Caco-2 (cell line): ENCODE measurements around the gene CASZ1. TPM values are rescaled to one million over a fixed set of nuclear protein-coding genes. Genes with fewer than 3 reads are reported as not detected.

Source experiments
- BruUV-seq: library from RNA; stranded (reverse); fragments of 400-500 nt; replicated peaks from 2 replicates; lab custom pipeline; 2021; lab: Mats Ljungman, UMichigan
- CTCF ChIA-PET: fragments of 300-600 bp; sonication (Branson Sonifier 250); formaldehyde crosslinking; loops from one replicate; lab custom pipeline; 2022; ENCODE audit warnings: antibody characterized with exemption; lab: Charles Lee
- POLR2A ChIA-PET: fragments of 300-600 bp; sonication (Branson Sonifier 250); formaldehyde crosslinking; loops from one replicate; lab custom pipeline; 2022; ENCODE audit warnings: antibody characterized with exemption; lab: Charles Lee
- DNase-seq, 2 experiments: peaks; one replicate each; pipeline versions ENCODE4 v3.0.0 to v3.0.0-alpha.2; 2020 to 2022
- H3K27me3 ChIP-seq: replicated peaks from 2 replicates; pipeline ENCODE4 v1.6.0; 2011; ENCODE audit warnings: low read length; ENCODE audit not compliant: control insufficient read depth, insufficient read depth
- H3K36me3 ChIP-seq: 2 replicates; pipeline ENCODE4 v1.5.1; 2011; ENCODE audit warnings: low read length; ENCODE audit not compliant: control insufficient read depth, insufficient read depth
- H3K4me1 ChIP-seq: fragments of 250-450 bp; sonication (Bioruptor Pico); 2 replicates; pipeline ENCODE4 v1.5.1; 2020; ENCODE audit warnings: mild to moderate bottlenecking
- H3K4me3 ChIP-seq: 2 replicates; pipeline ENCODE4 v1.5.1; 2011; ENCODE audit warnings: low read depth, mild to moderate bottlenecking, control low read depth, low read length
- H3K9me3 ChIP-seq: fragments of 250-450 bp; sonication (Bioruptor Pico); 2 replicates; pipeline ENCODE4 v1.5.1; 2020; ENCODE audit warnings: mild to moderate bottlenecking, moderate library complexity
- H3K27ac Mint-ChIP-seq: one replicate; pipeline ENCODE4 v1.8.0; 2022; ENCODE audit warnings: mixed read lengths; ENCODE audit not compliant: unreplicated experiment
- H3K27me3 Mint-ChIP-seq: one replicate; pipeline ENCODE4 v1.8.0; 2022; ENCODE audit warnings: mixed read lengths; ENCODE audit not compliant: insufficient read depth, unreplicated experiment
- H3K36me3 Mint-ChIP-seq: one replicate; pipeline ENCODE4 v1.8.0; 2022; ENCODE audit warnings: mild to moderate bottlenecking, mixed read lengths; ENCODE audit not compliant: insufficient read depth, unreplicated experiment
- H3K4me1 Mint-ChIP-seq: one replicate; pipeline ENCODE4 v1.8.0; 2022; ENCODE audit warnings: low read depth, mixed read lengths; ENCODE audit not compliant: unreplicated experiment
- H3K4me3 Mint-ChIP-seq: one replicate; pipeline ENCODE4 v1.8.0; 2022; ENCODE audit warnings: mild to moderate bottlenecking, moderate library complexity, mixed read lengths; ENCODE audit not compliant: unreplicated experiment
- H3K9me3 Mint-ChIP-seq: one replicate; pipeline ENCODE4 v1.8.0; 2022; ENCODE audit warnings: mixed read lengths; ENCODE audit not compliant: unreplicated experiment
- CTCF ChIP-seq, 2 experiments: fragments of 200-600 bp in 1 of 2; IDR thresholded peaks; 1 replicate in 1 of 2; 2 replicates in 1 of 2; pipeline versions ENCODE4 v1.5.1 to v1.8.0; 2011 to 2022; ENCODE audit warnings: antibody characterized with exemption in 1 of 2, control low read depth in 1 of 2, inconsistent platforms in 1 of 2, low read depth in 1 of 2, low read length in 1 of 2, mild to moderate bottlenecking in 1 of 2, moderate library complexity in 1 of 2; ENCODE audit not compliant: insufficient read depth in 1 of 2, severe bottlenecking in 1 of 2, unreplicated experiment in 1 of 2
- intact Hi-C: fragments of 100-400 bp; cut with micrococcal nuclease; formaldehyde crosslinking; loops from one replicate; pipeline ENCODE4 v1.10.0; 2022; ENCODE audit not compliant: unreplicated experiment
- total RNA-seq: library from RNA; stranded (reverse); gene quantifications from 2 replicates; pipeline ENCODE4 v1.2.3, GENCODE V29; 2022

The CASZ1 gene
- total RNA-seq, 1 experiment from 2014 or later: 10.9 TPM

- DNase-seq: no peak
- intact Hi-C loops: no loop called here
- no peaks in the 10 kb centered on the region for H3K36me3 ChIP-seq
- H3K27me3 ChIP-seq: no peaks in the 10 kb centered on the region
- no peak overlapping the region for H3K27ac Mint-ChIP-seq
- H3K9me3 ChIP-seq: no peaks in the 10 kb centered on the region
- H3K4me3 Mint-ChIP-seq: no peak overlapping the region
- H3K4me1 Mint-ChIP-seq: no peaks in the 10 kb centered on the region
- peaks cover 5% of the 10 kb centered on the region for H3K36me3 Mint-ChIP-seq
- ChIA-PET CTCF (no interaction called here), POLR2A (no interaction called here)
- BruUV-seq: no TSS peak
- H3K9me3 Mint-ChIP-seq: no peaks in the 10 kb centered on the region
- no peaks in the 10 kb centered on the region for H3K4me1 ChIP-seq
- TF ChIP-seq CTCF (IDR thresholded peaks at IDR 0.05; ENCODE audit: insufficient read depth in 1 of 2, low read depth in 1 of 2, low read length in 1 of 2, severe bottlenecking in 1 of 2, unreplicated experiment in 1 of 2): no peak
- no peak overlapping the region for H3K4me3 ChIP-seq
- H3K27me3 Mint-ChIP-seq: no peaks in the 10 kb centered on the region
These were observed 33.6 kb upstream of the CASZ1 start for GRCh38 chr1:10829965-10830515.

GRCh38 chr1:10829067-10829818, 32.8 kb upstream of the CASZ1 start:
- no peaks in the 10 kb centered on the region for H3K9me3 Mint-ChIP-seq
- H3K27ac Mint-ChIP-seq: no peak overlapping the region
- CTCF ChIA-PET: no interaction called here
- Histone ChIP-seq H3K27me3 (no peaks in the 10 kb centered on the region), H3K4me3 (no peak overlapping the region), H3K36me3 (no peaks in the 10 kb centered on the region), H3K9me3 (no peaks in the 10 kb centered on the region), H3K4me1 (no peaks in the 10 kb centered on the region)
- peaks cover 4% of the 10 kb centered on the region for H3K36me3 Mint-ChIP-seq
- H3K4me3 Mint-ChIP-seq: no peak overlapping the region
- H3K4me1 Mint-ChIP-seq: no peaks in the 10 kb centered on the region
- no peak for DNase-seq
- POLR2A ChIA-PET: no interaction called here
- no peak for TF ChIP-seq CTCF (IDR thresholded peaks at IDR 0.05; ENCODE audit: insufficient read depth in 1 of 2, low read depth in 1 of 2, low read length in 1 of 2, severe bottlenecking in 1 of 2, unreplicated experiment in 1 of 2)
- BruUV-seq: no TSS peak
- intact Hi-C loops: no loop called here
- H3K27me3 Mint-ChIP-seq: no peaks in the 10 kb centered on the region

GRCh38 chr1:10827377-10828333, 31.2 kb upstream of the CASZ1 start:
- POLR2A ChIA-PET: no interaction called here
- H3K4me1 Mint-ChIP-seq: no peaks in the 10 kb centered on the region
- no TSS peak for BruUV-seq
- no peak for DNase-seq
- Histone ChIP-seq H3K4me3 (no peak overlapping the region), H3K4me1 (no peaks in the 10 kb centered on the region), H3K27me3 (no peaks in the 10 kb centered on the region), H3K9me3 (no peaks in the 10 kb centered on the region), H3K36me3 (no peaks in the 10 kb centered on the region)
- intact Hi-C loops: no loop called here
- H3K4me3 Mint-ChIP-seq: no peak overlapping the region
- CTCF ChIA-PET: no interaction called here
- H3K36me3 Mint-ChIP-seq: peaks cover 6% of the 10 kb centered on the region
- no peak for TF ChIP-seq CTCF (IDR thresholded peaks at IDR 0.05; ENCODE audit: insufficient read depth in 1 of 2, low read depth in 1 of 2, low read length in 1 of 2, severe bottlenecking in 1 of 2, unreplicated experiment in 1 of 2)
- H3K27ac Mint-ChIP-seq: no peak overlapping the region
- no peaks in the 10 kb centered on the region for H3K27me3 Mint-ChIP-seq
- H3K9me3 Mint-ChIP-seq: no peaks in the 10 kb centered on the region
